ENCODE results near the gene AMER2. TPM values are rescaled to one million over a fixed set of nuclear protein-coding genes. Genes with fewer than 3 reads are reported as not detected.
A peak's percentile ranks its signal among the peaks of the same experiment; 100 is the strongest.

The AMER2 gene
- total RNA-seq, 3 donors from 2014 or later = 9.1 TPM; not detected in 2

- Histone ChIP-seq H3K9me3 (no peaks in the 10 kb centered on the region), H3K4me3 (no peak overlapping the region), H3K36me3 (no peaks in the 10 kb centered on the region), H3K27me3 (peaks cover 0 to 4% of the 10 kb centered on the region in 2 donors), H3K4me1 (no peaks in the 10 kb centered on the region), H3K27ac (no peak overlapping the region)
- DNase-seq (ENCODE audit: low spot score in 2 of 2) = no peak
- TF ChIP-seq CTCF (IDR thresholded peaks at IDR 0.05) = no peak
- TF ChIP-seq POLR2AphosphoS5 (IDR thresholded peaks at IDR 0.05) = no peak
- TF ChIP-seq POLR2A (IDR thresholded peaks at IDR 0.05) = no peak
- intact Hi-C loops (cut with DNase I; ENCODE audit: low total_unique reads) = no loop called here
Observed at GRCh38 chr13:25214491-25215252, 42.6 kb upstream of the AMER2 start.

GRCh38 chr13:25213715-25214114 is 41.6 kb upstream of the AMER2 start:
- DNase-seq (ENCODE audit: low spot score in 2 of 2) = peak in 1 of 2 donors; percentile 18
- Histone ChIP-seq H3K36me3 (no peaks in the 10 kb centered on the region), H3K27me3 (peaks cover 0 to 4% of the 10 kb centered on the region in 2 donors), H3K4me1 (no peaks in the 10 kb centered on the region), H3K9me3 (no peaks in the 10 kb centered on the region), H3K4me3 (no peak overlapping the region), H3K27ac (no peak overlapping the region)
- TF ChIP-seq POLR2AphosphoS5 (IDR thresholded peaks at IDR 0.05) (no peak), CTCF (IDR thresholded peaks at IDR 0.05) (no peak), POLR2A (IDR thresholded peaks at IDR 0.05) (no peak)
- intact Hi-C loops (cut with DNase I; ENCODE audit: low total_unique reads) = no loop called here

GRCh38 chr13:25210842-25211569 is 38.9 kb upstream of the AMER2 start:
- H3K27ac ChIP-seq = no peak overlapping the region
- TF ChIP-seq CTCF (IDR thresholded peaks at IDR 0.05) (no peak), POLR2A (IDR thresholded peaks at IDR 0.05) (no peak), POLR2AphosphoS5 (IDR thresholded peaks at IDR 0.05) (no peak)
- H3K36me3 ChIP-seq = no peaks in the 10 kb centered on the region

GRCh38 chr13:25207291-25207810 is 35.3 kb upstream of the AMER2 start:
- intact Hi-C loops (cut with DNase I; ENCODE audit: low total_unique reads) = no loop called here
- Histone ChIP-seq H3K4me1 (no peaks in the 10 kb centered on the region), H3K9me3 (no peaks in the 10 kb centered on the region), H3K36me3 (no peaks in the 10 kb centered on the region), H3K27me3 (peaks cover 0 to 4% of the 10 kb centered on the region in 2 donors), H3K4me3 (no peak overlapping the region), H3K27ac (no peak overlapping the region)
- TF ChIP-seq POLR2AphosphoS5 (IDR thresholded peaks at IDR 0.05) = no peak
- no peak for TF ChIP-seq POLR2A (IDR thresholded peaks at IDR 0.05)
- TF ChIP-seq CTCF (IDR thresholded peaks at IDR 0.05) = no peak
- DNase-seq (ENCODE audit: low spot score in 2 of 2) = no peak

More at GRCh38 chr13:25210842-25211569, 38.9 kb upstream of the AMER2 start:
- intact Hi-C loops (cut with DNase I; ENCODE audit: low total_unique reads) = no loop called here
- H3K4me3 ChIP-seq = no peak overlapping the region
- H3K4me1 ChIP-seq = no peaks in the 10 kb centered on the region
- H3K9me3 ChIP-seq = no peaks in the 10 kb centered on the region
- DNase-seq (ENCODE audit: low spot score in 2 of 2) = no peak
- H3K27me3 ChIP-seq = no peaks in the 10 kb centered on the region

GRCh38 chr13:25204863-25205262 is 32.8 kb upstream of the AMER2 start:
- Histone ChIP-seq H3K27ac (no peak overlapping the region), H3K4me1 (no peaks in the 10 kb centered on the region), H3K4me3 (no peak overlapping the region), H3K9me3 (no peaks in the 10 kb centered on the region), H3K27me3 (peaks cover 0 to 5% of the 10 kb centered on the region in 2 donors), H3K36me3 (no peaks in the 10 kb centered on the region)
- intact Hi-C loops (cut with DNase I; ENCODE audit: low total_unique reads) = no loop called here
- no peak for TF ChIP-seq POLR2A (IDR thresholded peaks at IDR 0.05)
- TF ChIP-seq POLR2AphosphoS5 (IDR thresholded peaks at IDR 0.05) = no peak
- no peak for TF ChIP-seq CTCF (IDR thresholded peaks at IDR 0.05)
- no peak for DNase-seq (ENCODE audit: low spot score in 2 of 2)

All from breast epithelium (tissue), 4 donors.